B cell (primary cell): ENCODE results near the gene AXIN1.

Experiments used
- CTCF ChIP-seq: fragments of 200-600 bp; IDR thresholded peaks from one replicate; pipeline ENCODE4 v1.8.0; 2022; ENCODE audit warnings: antibody characterized with exemption, mild to moderate bottlenecking
- EZH2 ChIP-seq: IDR thresholded peaks from 2 replicates; pipeline ENCODE4 v1.6.1; 2012; ENCODE audit warnings: borderline replicate concordance, low read depth, mild to moderate bottlenecking, moderate library complexity, low read length; ENCODE audit not compliant: insufficient read depth, poor library complexity, severe bottlenecking

DNA sequence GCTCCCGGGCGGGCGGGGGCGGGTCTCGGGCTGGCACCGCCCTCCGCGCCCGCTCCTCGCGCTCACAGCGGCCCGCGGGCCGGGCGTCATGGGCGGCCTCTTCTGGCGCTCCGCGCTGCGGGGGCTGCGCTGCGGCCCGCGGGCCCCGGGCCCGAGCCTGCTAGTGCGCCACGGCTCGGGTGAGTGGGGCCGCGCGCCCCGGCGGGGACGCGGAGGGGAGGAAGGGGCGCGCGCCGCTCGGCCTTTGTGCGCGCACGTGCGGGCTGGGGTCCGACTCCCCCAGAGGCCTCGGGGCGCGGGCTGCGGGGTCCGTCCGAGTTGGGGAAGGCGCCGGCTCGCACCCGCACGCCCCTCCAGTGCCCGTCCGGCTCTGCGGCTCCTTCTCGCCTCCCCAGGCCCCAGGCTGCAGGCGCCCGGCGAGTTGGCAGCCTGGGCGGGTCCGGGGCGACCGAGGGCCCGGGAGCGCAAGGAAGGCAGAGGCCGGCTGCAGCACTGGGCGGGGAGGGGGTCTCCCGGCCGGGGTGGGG is 44.7 kb upstream of the AXIN1 start, which contains the start of gene NME4:
- TF ChIP-seq CTCF = no peak
- TF ChIP-seq EZH2 = no peak
